ENCODE measurements around the gene HNRNPK. TPM values are rescaled to one million over a fixed set of nuclear protein-coding genes. Genes with fewer than 3 reads are reported as not detected.

Gene HNRNPK
- total RNA-seq, 5 donors from 2014 or later (not counting 1 experiment from before 2014, with no cell fraction given), result 459 to 671 (median 508) TPM

DNA sequence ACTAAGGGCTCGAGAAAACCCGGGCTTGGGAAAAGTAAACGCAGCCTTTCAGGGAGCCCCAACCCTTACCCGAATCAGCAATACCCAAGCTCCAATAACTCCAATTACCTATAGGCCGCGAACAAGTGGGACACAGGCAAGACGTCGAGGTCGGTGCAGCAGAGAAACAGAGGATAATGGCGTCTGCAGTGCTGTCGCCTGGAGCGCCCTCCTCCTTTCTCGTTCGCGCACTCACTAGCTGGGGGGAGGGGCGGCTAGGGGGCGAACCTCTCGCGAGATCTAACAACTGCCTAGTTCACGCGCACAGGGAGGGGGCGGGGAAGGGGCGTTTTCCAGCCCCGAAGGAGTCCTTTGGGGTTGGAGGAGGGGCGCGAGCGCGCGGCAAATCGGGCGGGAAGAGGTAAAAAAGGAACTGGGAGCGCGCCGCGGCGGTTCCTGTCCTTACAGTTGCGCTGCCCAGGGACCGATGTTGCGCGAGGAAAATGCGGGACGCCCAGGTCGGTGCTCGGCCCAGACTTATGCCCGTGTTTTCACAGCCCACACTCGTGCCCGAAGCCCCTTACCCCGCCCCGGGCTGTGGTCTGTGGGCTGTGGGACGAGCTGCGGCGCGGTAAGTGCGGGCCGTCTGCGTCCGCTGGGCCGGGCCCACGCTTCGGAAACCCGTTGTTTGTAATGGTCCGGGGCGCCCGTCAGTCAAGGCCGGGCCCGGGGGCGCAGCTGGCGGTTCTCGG lies 545 bp upstream of the HNRNPK start, which contains the start of gene RMI1:
Gene RMI1 (plus strand): TSS at position 411 of the 731 bp plus-strand sequence. CDS start 20,182 bp downstream, outside the sequence.
- no peaks in the 10 kb centered on the region for H3K9me3 ChIP-seq
- H3K27ac ChIP-seq (ENCODE audit: low read length), result peak within 1 kb of the TSS; percentile 100
- ChIA-PET CTCF (interaction anchor here in 1 of 2 donors (1.0 to 1.2 kb wide), 2 partner anchors 12 to 59 kb away, joined by 3 to 4 read pairs; partner anchors contain the start of gene KIF27), POLR2A (interaction anchor here (0.6 to 1.1 kb wide), 4 partner anchors 10 to 356 kb away, joined by 3 to 8 read pairs (median 4); partner anchors contain the start of gene UBQLN1 (in 1 of the 2))
- peak; percentile 77 to 82 (median 78) for ATAC-seq (replicated peaks in 1 of 4)
- Mint-ChIP-seq H3K9me3 (no peaks in the 10 kb centered on the region), H3K27ac (peak within 1 kb of the TSS; percentile 96 to 100), H3K36me3 (peaks cover 35% of the 10 kb centered on the region), H3K27me3 (no peaks in the 10 kb centered on the region), H3K4me3 (peak within 1 kb of the TSS; percentile 96 to 100 (median 99)), H3K4me1 (peaks cover 40 to 49% (median 45%) of the 10 kb centered on the region in 3 donors)
- no peaks in the 10 kb centered on the region for H3K27me3 ChIP-seq (replicated peaks in 1 of 2; ENCODE audit: control insufficient read depth in 2 of 2, extremely low read depth in 1 of 2, insufficient read depth in 2 of 2, low read length in 1 of 2)
- H3K4me3 ChIP-seq (ENCODE audit: control insufficient read depth in 1 of 2, extremely low read depth in 1 of 2, low read length in 1 of 2), result peak within 1 kb of the TSS; percentile 99 to 100
- DNase-seq, result peak; percentile 97 to 100 (median 99)
- peaks cover 7 to 27% of the 10 kb centered on the region in 2 experiments for H3K4me1 ChIP-seq (ENCODE audit: control insufficient read depth in 1 of 2, extremely low read depth in 1 of 2, insufficient read depth in 2 of 2, low read length in 2 of 2)
- peaks cover 4 to 23% of the 10 kb centered on the region in 2 donors for H3K36me3 ChIP-seq (ENCODE audit: control insufficient read depth in 2 of 2, extremely low read depth in 1 of 2, insufficient read depth in 1 of 2, low read length in 1 of 2)
- under 1% methylated on average over 53 of the region's 69 CpGs for WGBS (ENCODE audit: insufficient coverage)

DNA sequence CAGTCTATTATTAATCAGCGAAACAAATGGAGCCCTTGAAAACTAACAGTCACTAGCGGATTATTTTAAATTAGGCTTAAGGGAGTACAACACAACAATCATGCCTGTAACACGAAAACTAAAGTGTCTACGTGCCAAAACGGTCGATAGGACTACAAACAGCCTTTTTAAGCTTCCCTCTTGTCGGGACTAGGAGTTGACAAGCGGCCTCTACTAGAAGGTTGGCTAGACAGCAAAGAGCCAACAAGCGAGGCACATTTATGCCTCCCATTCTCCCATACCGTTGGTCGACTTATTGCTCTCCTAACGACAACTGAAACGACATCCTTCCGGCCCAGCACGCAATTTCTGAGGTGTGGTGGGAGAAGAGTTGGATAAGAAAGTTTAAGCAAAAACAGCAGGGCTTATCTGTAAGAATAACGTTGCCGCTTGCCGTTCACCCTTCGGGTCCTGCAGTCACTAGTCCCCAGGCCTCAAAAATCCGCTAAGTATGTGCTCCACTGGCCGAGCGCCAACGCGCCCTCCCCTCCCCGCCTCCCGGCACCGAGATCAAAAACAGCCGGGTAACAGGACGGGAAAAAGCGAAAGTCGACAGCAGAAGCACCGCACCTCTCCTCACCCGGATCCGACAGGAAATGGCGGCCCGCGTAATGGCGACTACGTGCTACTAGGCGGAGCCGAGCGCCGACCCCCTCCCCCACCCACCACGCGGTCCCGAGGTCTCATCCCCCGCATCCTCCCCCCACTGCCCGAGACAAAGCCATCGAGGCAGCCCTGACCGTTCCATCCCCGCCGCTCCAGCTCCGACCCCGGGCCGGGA lies 813 bp downstream of the HNRNPK start:
- ATAC-seq (replicated peaks in 1 of 4), result peak; percentile 56 to 60 (median 56)
- DNase-seq, result peak; percentile 63 to 92 (median 82)
- H3K9me3 ChIP-seq, result no peaks in the 10 kb centered on the region
- peaks cover 14 to 29% of the 10 kb centered on the region in 2 experiments for H3K4me1 ChIP-seq (ENCODE audit: control insufficient read depth in 1 of 2, extremely low read depth in 1 of 2, insufficient read depth in 2 of 2, low read length in 2 of 2)
- ChIA-PET CTCF (interaction anchor here in 1 of 2 donors (1.2 kb wide), 1 partner anchor 11 kb away, joined by 3 read pairs; no protein-coding TSS in a partner anchor), POLR2A (interaction anchor here (0.7 to 1.4 kb wide), 3 partner anchors 14 to 323 kb away, joined by 3 to 8 read pairs (median 3); no protein-coding TSS in a partner anchor)
- Mint-ChIP-seq H3K4me3 (peak overlapping the region; percentile 96 to 100 (median 99)), H3K36me3 (peaks cover 48% of the 10 kb centered on the region), H3K4me1 (peaks cover 54 to 63% (median 59%) of the 10 kb centered on the region in 3 donors), H3K27ac (peak overlapping the region; percentile 96 to 100), H3K9me3 (no peaks in the 10 kb centered on the region), H3K27me3 (no peaks in the 10 kb centered on the region)
- H3K36me3 ChIP-seq (ENCODE audit: control insufficient read depth in 2 of 2, extremely low read depth in 1 of 2, insufficient read depth in 1 of 2, low read length in 1 of 2), result peaks cover 4 to 36% of the 10 kb centered on the region in 2 donors
- peak overlapping the region; percentile 100 for H3K27ac ChIP-seq (ENCODE audit: low read length)
- WGBS (ENCODE audit: insufficient coverage), result under 1% methylated on average over 40 of the region's 55 CpGs
- no peaks in the 10 kb centered on the region for H3K27me3 ChIP-seq (replicated peaks in 1 of 2; ENCODE audit: control insufficient read depth in 2 of 2, extremely low read depth in 1 of 2, insufficient read depth in 2 of 2, low read length in 1 of 2)
- H3K4me3 ChIP-seq (ENCODE audit: control insufficient read depth in 1 of 2, extremely low read depth in 1 of 2, low read length in 1 of 2), result peak overlapping the region; percentile 99 to 100

DNA sequence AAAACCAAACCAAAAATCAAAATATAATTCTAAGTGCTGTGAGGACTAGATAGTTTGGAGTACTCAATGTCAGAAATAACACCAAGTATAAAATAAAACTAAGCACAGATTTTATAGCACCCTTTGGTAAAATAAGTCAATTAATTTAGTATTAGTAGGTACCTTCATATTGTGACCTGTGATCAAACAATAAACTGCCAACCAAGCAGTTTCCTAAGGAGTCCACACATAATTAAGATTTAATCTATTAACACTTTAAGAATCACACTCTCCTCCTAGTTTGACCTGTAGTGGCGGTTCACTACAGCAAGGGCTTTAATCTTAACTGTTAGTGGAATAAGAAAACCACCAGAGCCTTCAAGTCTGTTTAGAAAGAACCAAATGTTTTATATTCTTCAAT lies 2.8 kb downstream of the HNRNPK start:
- no peaks in the 10 kb centered on the region for H3K27me3 ChIP-seq (replicated peaks in 1 of 2; ENCODE audit: control insufficient read depth in 2 of 2, extremely low read depth in 1 of 2, insufficient read depth in 2 of 2, low read length in 1 of 2)
- no CpG with 5 or more reads among the region's 1 CpG for WGBS (ENCODE audit: insufficient coverage)
- Mint-ChIP-seq H3K4me3 (peak overlapping the region; percentile 96 to 100 (median 99)), H3K4me1 (peaks cover 58 to 66% (median 62%) of the 10 kb centered on the region in 3 donors), H3K27ac (peak overlapping the region; percentile 55 to 96), H3K36me3 (peaks cover 62% of the 10 kb centered on the region), H3K27me3 (no peaks in the 10 kb centered on the region), H3K9me3 (no peaks in the 10 kb centered on the region)
- ATAC-seq (replicated peaks in 1 of 4) (no peak), DNase-seq (no peak)
- ChIA-PET CTCF (no interaction called here), POLR2A (interaction anchor here (0.6 to 0.8 kb wide), 4 partner anchors 9 to 67 kb away, joined by 3 to 10 read pairs (median 4); no protein-coding TSS in a partner anchor)
- peak overlapping the region; percentile 2 for H3K27ac ChIP-seq (ENCODE audit: low read length)
- H3K36me3 ChIP-seq (ENCODE audit: control insufficient read depth in 2 of 2, extremely low read depth in 1 of 2, insufficient read depth in 1 of 2, low read length in 1 of 2), result peaks cover 4 to 56% of the 10 kb centered on the region in 2 donors
- peaks cover 16 to 31% of the 10 kb centered on the region in 2 experiments for H3K4me1 ChIP-seq (ENCODE audit: control insufficient read depth in 1 of 2, extremely low read depth in 1 of 2, insufficient read depth in 2 of 2, low read length in 2 of 2)
- no peaks in the 10 kb centered on the region for H3K9me3 ChIP-seq
- no peak overlapping the region for H3K4me3 ChIP-seq (ENCODE audit: control insufficient read depth in 1 of 2, extremely low read depth in 1 of 2, low read length in 1 of 2)

DNA sequence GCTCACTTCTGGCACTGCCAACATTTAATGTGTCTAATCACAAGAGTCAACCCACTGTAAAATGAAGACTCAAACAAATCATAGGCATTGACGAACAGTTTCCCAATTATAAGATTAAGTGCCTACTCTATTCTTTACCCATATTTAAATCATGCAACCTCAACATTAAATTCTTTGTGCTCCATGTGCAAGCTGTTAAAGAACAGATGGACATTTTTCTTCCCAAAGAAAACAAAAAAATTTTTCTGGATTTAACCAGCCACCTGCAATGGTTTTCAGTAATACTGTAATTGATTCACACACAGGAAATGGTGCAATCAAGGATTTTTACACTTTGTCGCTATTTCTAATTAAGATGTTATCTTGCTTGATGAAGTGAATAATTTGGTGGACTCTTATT lies 3.6 kb downstream of the HNRNPK start:
- Mint-ChIP-seq H3K9me3 (no peaks in the 10 kb centered on the region), H3K36me3 (peaks cover 71% of the 10 kb centered on the region), H3K4me3 (peak overlapping the region in 2 of 3 donors; percentile 48 to 99), H3K27ac (peak overlapping the region in 1 of 2 donors; percentile 81), H3K4me1 (peaks cover 61 to 68% (median 65%) of the 10 kb centered on the region in 3 donors), H3K27me3 (no peaks in the 10 kb centered on the region)
- H3K27me3 ChIP-seq (replicated peaks in 1 of 2; ENCODE audit: control insufficient read depth in 2 of 2, extremely low read depth in 1 of 2, insufficient read depth in 2 of 2, low read length in 1 of 2), result no peaks in the 10 kb centered on the region
- H3K4me3 ChIP-seq (ENCODE audit: control insufficient read depth in 1 of 2, extremely low read depth in 1 of 2, low read length in 1 of 2), result no peak overlapping the region
- no peak overlapping the region for H3K27ac ChIP-seq (ENCODE audit: low read length)
- WGBS (ENCODE audit: insufficient coverage), result 80% methylated on average over 1 of the region's 2 CpGs
- CTCF ChIA-PET, result no interaction called here
- POLR2A ChIA-PET, result interaction anchor here (0.7 to 0.8 kb wide), 3 partner anchors 9 to 68 kb away, joined by 4 to 10 read pairs (median 4); no protein-coding TSS in a partner anchor
- DNase-seq, result no peak
- H3K36me3 ChIP-seq (ENCODE audit: control insufficient read depth in 2 of 2, extremely low read depth in 1 of 2, insufficient read depth in 1 of 2, low read length in 1 of 2), result peaks cover 4 to 64% of the 10 kb centered on the region in 2 donors
- peaks cover 14 to 27% of the 10 kb centered on the region in 2 experiments for H3K4me1 ChIP-seq (ENCODE audit: control insufficient read depth in 1 of 2, extremely low read depth in 1 of 2, insufficient read depth in 2 of 2, low read length in 2 of 2)
- no peak for ATAC-seq (replicated peaks in 1 of 4)
- no peaks in the 10 kb centered on the region for H3K9me3 ChIP-seq

DNA sequence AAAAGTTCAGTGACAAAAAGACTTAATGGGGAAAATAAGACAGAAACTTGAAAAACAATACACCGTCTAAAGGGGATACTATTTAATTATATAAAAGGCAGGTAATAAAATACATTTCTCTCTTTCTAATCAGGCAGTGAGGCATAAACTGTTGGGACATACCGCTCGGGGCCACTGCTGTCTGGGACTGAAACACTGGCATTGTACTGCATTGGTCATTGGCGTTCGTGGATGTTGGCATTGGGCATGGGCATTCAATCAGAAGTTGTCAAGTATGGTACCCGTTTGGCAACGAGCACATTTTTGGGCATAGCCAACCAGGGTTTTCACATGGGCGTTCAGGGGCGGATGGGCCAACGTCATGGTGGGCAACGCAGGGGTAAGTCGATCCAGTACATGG lies 4.7 kb downstream of the HNRNPK start:
- Mint-ChIP-seq H3K36me3 (peaks cover 81% of the 10 kb centered on the region), H3K27me3 (no peaks in the 10 kb centered on the region), H3K9me3 (no peaks in the 10 kb centered on the region), H3K4me1 (peaks cover 62 to 68% (median 65%) of the 10 kb centered on the region in 3 donors), H3K27ac (peak overlapping the region; percentile 61 to 69), H3K4me3 (peak overlapping the region in 2 of 3 donors; percentile 47 to 99)
- ATAC-seq (replicated peaks in 1 of 4) (no peak), DNase-seq (no peak)
- H3K4me3 ChIP-seq (ENCODE audit: control insufficient read depth in 1 of 2, extremely low read depth in 1 of 2, low read length in 1 of 2), result no peak overlapping the region
- peaks cover 10 to 25% of the 10 kb centered on the region in 2 experiments for H3K4me1 ChIP-seq (ENCODE audit: control insufficient read depth in 1 of 2, extremely low read depth in 1 of 2, insufficient read depth in 2 of 2, low read length in 2 of 2)
- no peaks in the 10 kb centered on the region for H3K27me3 ChIP-seq (replicated peaks in 1 of 2; ENCODE audit: control insufficient read depth in 2 of 2, extremely low read depth in 1 of 2, insufficient read depth in 2 of 2, low read length in 1 of 2)
- H3K36me3 ChIP-seq (ENCODE audit: control insufficient read depth in 2 of 2, extremely low read depth in 1 of 2, insufficient read depth in 1 of 2, low read length in 1 of 2), result peaks cover 4 to 75% of the 10 kb centered on the region in 2 donors
- ChIA-PET POLR2A (interaction anchor here in 1 of 2 donors (0.5 kb wide), 1 partner anchor 105 kb away, joined by 4 read pairs; no protein-coding TSS in a partner anchor), CTCF (no interaction called here)
- 93% methylated on average over 4 of the region's 12 CpGs for WGBS (ENCODE audit: insufficient coverage)
- H3K9me3 ChIP-seq, result no peaks in the 10 kb centered on the region
- H3K27ac ChIP-seq (ENCODE audit: low read length), result no peak overlapping the region

Measured in T-cell (primary cell).